ENCODE measurements around the gene SH3PXD2A. TPM values are rescaled to one million over a fixed set of nuclear protein-coding genes. Genes with fewer than 3 reads are reported as not detected.

The SH3PXD2A gene
- total RNA-seq, 1 experiment from 2014 or later: 4.5 TPM

GRCh38 chr10:103706047-103706446 lies 149.3 kb downstream of the SH3PXD2A start:
- Mint-ChIP-seq H3K36me3 (ENCODE audit: insufficient read depth in 1 of 3, low read depth in 3 of 3) (no peaks in the 10 kb centered on the region), H3K27ac (no peak overlapping the region), H3K4me1 (no peaks in the 10 kb centered on the region), H3K9me3 (no peaks in the 10 kb centered on the region), H3K27me3 (ENCODE audit: low read depth) (no peaks in the 10 kb centered on the region), H3K4me3 (no peak overlapping the region)
- Histone ChIP-seq H4K20me1 (ENCODE audit: control insufficient read depth, insufficient read depth, insufficient read length) (no peaks in the 10 kb centered on the region), H4K8ac (replicated peaks; ENCODE audit: insufficient read length, low read depth, low read length) (no peak overlapping the region), H2AK5ac (ENCODE audit: insufficient read length, low read length) (no peak overlapping the region), H4K91ac (ENCODE audit: insufficient read length, low read depth, low read length) (no peak overlapping the region), H3K23ac (ENCODE audit: insufficient read length, low read depth, low read length) (no peak overlapping the region), H3K56ac (ENCODE audit: insufficient read length, low read depth, low read length) (no peak overlapping the region), H2AFZ (ENCODE audit: low read length) (no peak overlapping the region), H2BK20ac (ENCODE audit: low read depth, low read length, poor library complexity, severe bottlenecking) (no peak overlapping the region), H3K4ac (ENCODE audit: low read depth, low read length) (no peak overlapping the region), H2BK120ac (ENCODE audit: low read depth, low read length, poor library complexity, severe bottlenecking) (no peak overlapping the region), H3K4me1 (ENCODE audit: insufficient read depth, low read length) (no peaks in the 10 kb centered on the region), H3K27me3 (ENCODE audit: insufficient read depth, low read length) (no peaks in the 10 kb centered on the region), H3K9me3 (ENCODE audit: control insufficient read depth, low read depth, low read length) (no peaks in the 10 kb centered on the region), H2BK12ac (ENCODE audit: insufficient read length, low read depth, low read length) (no peak overlapping the region), H3K14ac (ENCODE audit: insufficient read depth, low read length) (no peak overlapping the region; the same call in 1 of the 2 replicates), H3K4me2 (ENCODE audit: insufficient read depth, insufficient read length, low read length) (no peak overlapping the region), H3K18ac (ENCODE audit: insufficient read length, low read depth, low read length) (no peak overlapping the region), H2BK15ac (ENCODE audit: low read depth, low read length) (no peak overlapping the region), H3K27ac (ENCODE audit: insufficient read length, low read depth, low read length) (no peak overlapping the region), H4K5ac (ENCODE audit: insufficient read length, low read depth, low read length) (no peak overlapping the region), H3K79me2 (ENCODE audit: insufficient read depth, low read length) (no peaks in the 10 kb centered on the region), H2BK5ac (ENCODE audit: insufficient read length, low read length) (no peak overlapping the region), H3K23me2 (ENCODE audit: insufficient read length, low read depth, low read length, poor library complexity, severe bottlenecking) (no peaks in the 10 kb centered on the region), H3K9ac (ENCODE audit: extremely low read depth, insufficient read length, low read length) (no peak overlapping the region), H3T11ph (ENCODE audit: low read length) (no peak overlapping the region), H3K79me1 (ENCODE audit: insufficient read depth, low read depth, low read length, poor library complexity, severe bottlenecking) (no peaks in the 10 kb centered on the region)
- no peak for DNase-seq
- no peak; the same call in 2 of the 3 replicates for TF ChIP-seq CTCF (conservative IDR thresholded peaks at IDR 0.05)
- no CpG with 5 or more reads among the region's 5 CpGs for WGBS (ENCODE audit: extremely low coverage, insufficient read length, low lambda C conversion rate)

Measured in H9 (cell line).